GM12865 (cell line): Measurements from ENCODE around the gene GATAD2B.
A peak's percentile ranks its signal among the peaks of the same experiment; 100 is the strongest.

Experiments used
- DNase-seq: peaks from one replicate; pipeline ENCODE4 v3.0.0; 2010; ENCODE audit warnings: low read depth
- H3K4me3 ChIP-seq: 2 replicates; pipeline ENCODE4 v1.5.1; 2011; ENCODE audit warnings: mild to moderate bottlenecking, low read depth, low read length, control low read depth
- TF ChIP-seq, protein P1 (sequence below): IDR thresholded peaks from 2 replicates; pipeline ENCODE4 v1.5.1; 2011; ENCODE audit warnings: low read length, control low read depth, low read depth, inconsistent platforms; ENCODE audit not compliant: insufficient read depth; ENCODE audit errors: missing control alignments

Gene GATAD2B

DNA sequence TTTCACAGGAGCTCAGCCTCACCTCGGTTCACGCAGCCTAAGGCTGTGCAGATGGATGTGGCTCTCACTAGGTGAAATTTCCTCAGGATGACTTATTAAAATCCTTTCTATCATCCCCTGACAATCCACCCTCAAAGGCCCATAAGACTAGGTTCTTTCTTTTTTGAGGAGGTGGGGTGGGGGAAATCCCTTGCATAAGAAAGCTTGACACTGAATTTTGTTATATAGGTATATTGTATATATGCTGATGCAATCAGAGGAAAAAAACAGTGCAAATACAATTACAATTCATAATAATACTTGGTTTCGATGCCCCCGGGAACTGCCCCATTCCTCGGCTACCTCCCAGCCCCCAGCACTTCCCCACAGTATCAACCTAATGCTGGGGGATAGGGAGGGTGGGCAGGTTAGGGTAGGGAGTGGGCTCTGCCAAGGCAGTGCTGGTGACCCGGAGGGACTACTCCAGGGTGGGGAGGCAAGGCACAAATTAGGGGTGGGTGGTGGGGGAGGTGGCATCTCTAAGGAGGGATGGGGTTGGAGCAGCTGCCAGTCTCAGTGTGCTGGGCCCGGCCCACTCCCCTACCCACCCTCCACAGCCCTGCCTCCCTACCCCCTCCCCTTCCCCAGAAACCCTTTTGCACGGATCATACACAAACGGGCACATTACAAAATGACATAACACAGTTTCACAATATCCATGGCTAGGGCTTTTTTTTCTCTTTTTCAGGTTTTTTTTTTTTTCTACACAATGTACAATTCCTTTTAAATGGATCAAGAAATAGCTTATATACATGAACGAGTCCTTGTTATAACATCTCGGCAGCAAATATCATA, 116.7 kb downstream of the GATAD2B start:
- TF ChIP-seq, protein P1, sequence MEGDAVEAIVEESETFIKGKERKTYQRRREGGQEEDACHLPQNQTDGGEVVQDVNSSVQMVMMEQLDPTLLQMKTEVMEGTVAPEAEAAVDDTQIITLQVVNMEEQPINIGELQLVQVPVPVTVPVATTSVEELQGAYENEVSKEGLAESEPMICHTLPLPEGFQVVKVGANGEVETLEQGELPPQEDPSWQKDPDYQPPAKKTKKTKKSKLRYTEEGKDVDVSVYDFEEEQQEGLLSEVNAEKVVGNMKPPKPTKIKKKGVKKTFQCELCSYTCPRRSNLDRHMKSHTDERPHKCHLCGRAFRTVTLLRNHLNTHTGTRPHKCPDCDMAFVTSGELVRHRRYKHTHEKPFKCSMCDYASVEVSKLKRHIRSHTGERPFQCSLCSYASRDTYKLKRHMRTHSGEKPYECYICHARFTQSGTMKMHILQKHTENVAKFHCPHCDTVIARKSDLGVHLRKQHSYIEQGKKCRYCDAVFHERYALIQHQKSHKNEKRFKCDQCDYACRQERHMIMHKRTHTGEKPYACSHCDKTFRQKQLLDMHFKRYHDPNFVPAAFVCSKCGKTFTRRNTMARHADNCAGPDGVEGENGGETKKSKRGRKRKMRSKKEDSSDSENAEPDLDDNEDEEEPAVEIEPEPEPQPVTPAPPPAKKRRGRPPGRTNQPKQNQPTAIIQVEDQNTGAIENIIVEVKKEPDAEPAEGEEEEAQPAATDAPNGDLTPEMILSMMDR: no peak
- no peak for DNase-seq
- H3K4me3 ChIP-seq: no peak overlapping the region

DNA sequence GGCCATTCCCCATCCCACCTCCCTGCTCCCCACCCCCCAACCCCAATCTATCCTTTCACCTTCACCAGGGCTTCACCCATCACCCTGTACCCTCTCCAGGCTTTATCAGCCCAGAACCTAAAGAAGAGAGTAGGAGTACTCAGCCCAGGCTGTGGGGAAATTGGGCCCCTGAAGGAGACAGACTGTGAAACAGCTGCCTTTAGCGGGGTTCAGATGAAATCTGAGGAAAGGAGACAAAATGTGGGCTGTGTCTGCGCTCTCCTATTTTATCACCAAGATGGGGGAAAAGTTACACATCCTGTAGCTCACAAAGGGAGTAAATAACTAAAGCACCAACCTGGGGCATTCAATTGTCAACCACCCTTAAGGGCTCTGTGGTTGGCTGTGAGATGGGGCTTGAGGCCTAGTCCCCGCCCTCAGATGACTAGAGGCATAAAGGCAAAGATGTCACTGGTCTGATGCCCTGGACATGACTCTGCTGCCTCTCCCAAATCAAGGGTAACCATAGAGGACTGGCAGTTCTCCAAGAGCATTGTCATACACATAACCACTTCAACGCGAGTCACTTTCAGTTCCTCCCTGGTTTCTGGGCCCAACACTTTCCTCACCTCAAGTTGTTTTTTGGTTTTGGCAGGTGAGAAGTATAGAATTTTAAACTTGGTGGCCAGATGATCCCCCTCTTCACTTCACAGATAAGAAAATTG, 117.6 kb downstream of the GATAD2B start:
- H3K4me3 ChIP-seq: no peak overlapping the region
- DNase-seq: peak; percentile 98
- TF ChIP-seq, protein P1: no peak

DNA sequence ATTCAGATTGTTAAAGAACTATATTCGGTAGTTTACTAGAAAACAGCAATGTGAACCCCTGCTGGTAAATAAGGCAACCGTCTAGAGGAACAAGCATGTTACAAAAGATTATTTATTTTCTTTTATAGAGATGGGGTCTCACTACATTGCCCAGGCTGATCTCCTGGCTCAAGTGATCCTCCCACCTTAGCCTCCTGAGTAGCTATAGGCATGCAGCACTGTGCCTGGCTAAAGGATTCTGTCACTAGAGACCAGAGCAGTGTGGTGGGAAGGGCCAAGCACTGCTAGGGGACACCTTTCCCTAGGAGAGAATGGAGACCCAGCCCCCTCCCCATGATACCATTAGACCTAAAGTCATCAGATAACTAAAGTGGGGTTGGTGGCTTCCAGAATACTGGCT, 118.7 kb downstream of the GATAD2B start:
- DNase-seq: no peak
- H3K4me3 ChIP-seq: no peak overlapping the region
- TF ChIP-seq, protein P1: no peak

DNA sequence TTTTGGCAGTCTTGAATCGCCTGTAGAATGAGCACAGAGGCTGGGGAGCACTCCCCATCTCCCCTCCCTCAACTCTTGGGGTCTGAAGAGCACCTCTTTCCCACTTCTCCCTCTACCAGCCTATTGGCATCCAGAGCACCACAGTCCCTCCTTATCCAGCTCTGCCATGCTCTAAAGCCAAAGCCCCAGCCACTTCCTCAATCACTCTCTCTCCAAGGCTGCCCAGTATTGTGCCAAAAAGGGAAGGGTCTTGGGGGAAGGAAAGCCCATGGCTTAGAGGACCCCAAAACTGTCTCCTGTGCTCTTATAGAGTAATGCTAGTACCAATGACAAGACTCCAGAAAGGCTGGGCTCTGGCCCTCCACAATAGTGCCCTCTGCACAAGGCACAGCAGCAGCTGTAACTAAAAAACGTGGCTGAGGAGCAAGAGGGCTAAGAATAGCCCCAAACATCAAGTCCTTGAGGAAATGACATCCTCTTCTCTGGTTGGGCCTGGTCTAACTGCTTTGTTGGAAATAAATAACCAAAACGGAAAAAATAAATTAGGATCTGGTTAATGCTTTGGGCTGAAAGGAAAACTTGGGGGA, 119.2 kb downstream of the GATAD2B start:
- TF ChIP-seq, protein P1: no peak
- no peak overlapping the region for H3K4me3 ChIP-seq
- DNase-seq: no peak

DNA sequence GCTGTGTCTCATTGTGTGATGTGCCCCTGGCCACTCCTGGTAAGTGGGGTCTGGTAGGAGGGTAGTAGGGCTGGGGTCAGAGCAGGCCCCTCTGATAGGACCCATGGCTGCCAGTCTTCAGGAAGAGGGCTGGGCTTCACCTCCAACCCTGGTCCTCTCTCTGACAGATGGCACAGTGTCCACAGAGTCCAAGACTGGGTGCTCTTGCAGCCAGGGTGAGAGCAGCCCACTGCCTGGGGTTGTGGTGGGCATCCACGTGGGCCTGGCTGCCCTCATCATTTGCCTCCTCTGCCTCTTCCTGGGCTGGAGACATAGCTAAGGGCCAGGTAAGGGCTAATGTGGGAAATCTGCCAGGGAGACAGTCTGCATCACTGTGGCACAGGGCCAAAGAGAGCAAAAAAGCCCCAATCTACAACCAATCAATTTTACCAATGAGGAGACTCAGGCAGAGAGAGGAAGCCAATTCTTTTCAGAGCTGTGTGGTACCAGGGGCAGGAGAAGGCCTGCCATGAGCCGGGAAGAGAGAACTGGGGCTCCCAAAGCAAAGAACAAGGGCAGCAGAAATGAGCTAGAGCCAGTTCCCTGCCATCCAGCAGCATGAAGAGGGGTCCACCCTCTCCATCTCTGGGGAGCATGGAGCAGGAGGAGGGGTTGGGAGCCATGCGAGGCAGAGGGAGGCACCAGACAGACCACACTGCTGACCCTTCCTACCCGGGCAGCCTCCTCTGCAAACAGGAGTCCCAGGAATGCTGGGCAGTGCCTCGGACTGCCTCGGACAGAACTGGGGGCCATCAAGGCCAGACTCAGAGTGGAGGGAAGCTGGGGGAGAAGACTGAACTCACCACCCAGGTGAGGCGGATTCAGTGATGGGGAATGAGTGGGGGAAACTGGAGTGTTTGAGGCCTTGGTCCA, 120.7 kb downstream of the GATAD2B start:
- no peak for DNase-seq
- H3K4me3 ChIP-seq: no peak overlapping the region
- TF ChIP-seq, protein P1: no peak

DNA sequence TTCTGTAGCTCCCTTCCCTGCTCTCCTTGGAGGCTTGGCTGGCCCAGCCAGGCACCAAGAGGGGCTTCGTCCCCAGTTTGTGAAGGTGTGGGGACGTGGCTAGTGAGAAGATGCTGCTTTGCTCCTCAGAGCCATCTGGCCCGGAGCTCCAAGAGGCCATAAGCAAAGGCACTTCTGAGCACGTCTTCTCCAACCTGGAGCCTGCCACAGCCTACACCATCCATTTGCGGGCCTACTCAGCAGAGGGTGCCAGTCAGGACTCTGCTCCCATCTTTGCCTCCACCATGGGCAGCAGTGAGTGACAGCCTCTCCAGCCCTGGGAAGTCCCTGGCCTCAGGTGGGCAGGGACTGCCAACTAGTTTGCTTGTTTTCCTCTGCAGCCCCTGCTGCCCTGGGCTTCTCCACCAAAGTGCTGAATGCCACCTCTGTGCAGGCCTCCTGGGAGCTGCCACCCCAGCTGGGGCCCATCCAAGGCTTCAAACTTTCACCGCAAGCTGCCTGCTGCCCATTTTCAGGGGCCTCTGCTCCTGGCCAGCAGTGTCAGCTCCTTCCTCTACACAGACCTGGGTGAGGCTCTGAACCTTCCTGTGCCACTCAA, 121.6 kb downstream of the GATAD2B start:
- TF ChIP-seq, protein P1: no peak

More for the DNA sequence above, 121.6 kb downstream of the GATAD2B start:
- DNase-seq: no peak
- H3K4me3 ChIP-seq: no peak overlapping the region
